CD4-positive, alpha-beta memory T cell (primary cell): ENCODE data around the gene IL21. TPM values are rescaled to one million over a fixed set of nuclear protein-coding genes. Genes with fewer than 3 reads are reported as not detected.

ENCODE experiments used
- polyA plus RNA-seq, 2 donors: library from polyadenylated mRNA; unstranded; fragments of 300-500 nt; fragmentation: Illumina TruSeq; gene quantifications; one replicate each; pipeline ENCODE4 v1.2.3, GENCODE V29; 2021
- total RNA-seq, 2 experiments: library from RNA; stranded (reverse); gene quantifications; one replicate each; pipeline ENCODE4 v1.2.3, GENCODE V29; 2021

Gene IL21
- total and polyA plus RNA-seq, 4 experiments from 2014 or later = 0.10 to 0.28 TPM; not detected in 2

Other genes with a start within 250 kb of the IL21 start
- gene ADAD1, start 242.1 kb downstream of the IL21 start, total RNA-seq = not detected
- not detected for gene ADAD1, start 242.1 kb downstream of the IL21 start, polyA plus RNA-seq
- gene IL2, start 164.3 kb downstream of the IL21 start, total RNA-seq = 1 to 10 TPM in 1 of 2 experiments, under 1 TPM in 1; 0.67 to 2.0 TPM
- gene IL2, start 164.3 kb downstream of the IL21 start, polyA plus RNA-seq = 1 to 10 TPM in 1 of 2 donors, under 1 TPM in 1; 0.57 to 2.3 TPM
- 1 to 10 TPM; 3.7 to 4.1 TPM for gene BBS12, start 111.6 kb upstream of the IL21 start, total RNA-seq
- 1 to 10 TPM; 1.7 to 2.0 TPM for gene BBS12, start 111.6 kb upstream of the IL21 start, polyA plus RNA-seq
- gene FGF2, start 205.8 kb upstream of the IL21 start, total RNA-seq = not detected
- gene FGF2, start 205.8 kb upstream of the IL21 start, polyA plus RNA-seq = not detected